A673 (cell line): ENCODE data around the gene STRBP.

Source experiments
- EZH2 ChIP-seq: fragments of 200-600 bp; sonication (generic); IDR thresholded peaks from 2 replicates; pipeline ENCODE4 v1.6.1; 2017; ENCODE audit warnings: borderline replicate concordance, low read depth, mild to moderate bottlenecking, mixed read lengths, antibody characterized with exemption, low read length; ENCODE audit not compliant: poor library complexity, severe bottlenecking
- TF ChIP-seq, protein P1 (sequence below): fragments of 300-800, 200-600 bp; sonication (generic); conservative IDR thresholded peaks from 2 replicates; pipeline ENCODE4 v1.5.1; 2017; ENCODE audit warnings: low read depth, mild to moderate bottlenecking, antibody characterized with exemption, low read length, moderate library complexity, mixed read lengths

DNA sequence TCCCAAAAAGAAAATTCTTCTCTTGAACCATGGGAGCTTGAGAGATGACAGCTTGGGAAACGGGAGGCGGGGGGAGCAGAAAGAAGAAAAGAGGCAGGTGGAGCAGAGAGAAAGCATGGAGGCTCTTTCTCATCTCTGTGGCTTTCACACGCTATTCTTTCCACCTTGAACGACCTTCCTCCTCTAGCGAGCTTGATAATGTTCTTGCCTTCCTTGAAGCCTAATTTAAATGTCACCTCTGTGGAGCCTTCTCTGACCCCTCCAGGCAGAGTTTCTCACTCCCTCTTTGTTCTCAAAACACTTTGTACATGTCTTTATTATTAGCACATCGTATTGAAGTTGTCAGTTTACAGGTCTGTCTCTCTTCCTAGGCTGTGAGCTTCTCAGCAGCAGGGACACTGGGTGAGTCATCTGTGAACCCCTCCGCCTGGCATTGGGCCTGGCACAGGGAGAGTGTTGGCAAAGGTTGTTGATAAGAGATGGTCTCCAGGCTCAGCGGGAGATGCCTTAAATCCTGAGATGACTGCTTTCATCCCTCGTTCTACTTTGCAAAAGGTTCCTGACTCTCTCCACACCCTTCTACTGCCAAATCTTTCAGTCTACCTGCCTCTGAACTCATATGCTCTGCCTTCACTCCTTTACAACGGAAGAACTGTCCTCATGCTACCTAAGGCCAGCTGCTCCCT, 14.1 kb upstream of the STRBP start:
- TF ChIP-seq, protein P1, sequence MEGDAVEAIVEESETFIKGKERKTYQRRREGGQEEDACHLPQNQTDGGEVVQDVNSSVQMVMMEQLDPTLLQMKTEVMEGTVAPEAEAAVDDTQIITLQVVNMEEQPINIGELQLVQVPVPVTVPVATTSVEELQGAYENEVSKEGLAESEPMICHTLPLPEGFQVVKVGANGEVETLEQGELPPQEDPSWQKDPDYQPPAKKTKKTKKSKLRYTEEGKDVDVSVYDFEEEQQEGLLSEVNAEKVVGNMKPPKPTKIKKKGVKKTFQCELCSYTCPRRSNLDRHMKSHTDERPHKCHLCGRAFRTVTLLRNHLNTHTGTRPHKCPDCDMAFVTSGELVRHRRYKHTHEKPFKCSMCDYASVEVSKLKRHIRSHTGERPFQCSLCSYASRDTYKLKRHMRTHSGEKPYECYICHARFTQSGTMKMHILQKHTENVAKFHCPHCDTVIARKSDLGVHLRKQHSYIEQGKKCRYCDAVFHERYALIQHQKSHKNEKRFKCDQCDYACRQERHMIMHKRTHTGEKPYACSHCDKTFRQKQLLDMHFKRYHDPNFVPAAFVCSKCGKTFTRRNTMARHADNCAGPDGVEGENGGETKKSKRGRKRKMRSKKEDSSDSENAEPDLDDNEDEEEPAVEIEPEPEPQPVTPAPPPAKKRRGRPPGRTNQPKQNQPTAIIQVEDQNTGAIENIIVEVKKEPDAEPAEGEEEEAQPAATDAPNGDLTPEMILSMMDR: no peak
- no peak for TF ChIP-seq EZH2
